HG02938 (cell line): ENCODE results near the gene DGKI.

ENCODE experiments used
- ATAC-seq: cut with Tn5 transposase; IDR thresholded peaks from one replicate; pipeline ENCODE4 v1.9.1; 2021; ENCODE audit warnings: mild to moderate bottlenecking, moderate library complexity; ENCODE audit not compliant: unreplicated experiment

The DGKI gene

DNA sequence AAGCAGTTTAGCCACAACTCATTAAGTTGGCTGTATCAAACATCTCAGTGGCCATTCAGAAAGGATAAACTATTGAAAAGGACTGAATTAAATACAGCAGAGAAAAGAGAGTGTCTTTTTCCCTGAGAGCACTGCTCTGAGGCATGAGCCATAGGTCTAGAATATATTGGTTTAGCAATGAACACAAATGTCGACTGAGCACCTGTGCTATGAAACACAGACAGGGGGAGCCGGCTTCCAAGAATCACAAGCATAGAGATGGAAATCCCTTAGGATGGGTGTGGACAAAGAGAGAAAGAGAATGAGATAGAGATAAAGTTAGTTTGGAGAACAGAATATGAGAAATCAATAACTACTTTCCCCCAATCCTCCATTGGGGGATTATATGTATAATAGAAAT is 54.8 kb downstream of the DGKI start:
- ATAC-seq = no peak

DNA sequence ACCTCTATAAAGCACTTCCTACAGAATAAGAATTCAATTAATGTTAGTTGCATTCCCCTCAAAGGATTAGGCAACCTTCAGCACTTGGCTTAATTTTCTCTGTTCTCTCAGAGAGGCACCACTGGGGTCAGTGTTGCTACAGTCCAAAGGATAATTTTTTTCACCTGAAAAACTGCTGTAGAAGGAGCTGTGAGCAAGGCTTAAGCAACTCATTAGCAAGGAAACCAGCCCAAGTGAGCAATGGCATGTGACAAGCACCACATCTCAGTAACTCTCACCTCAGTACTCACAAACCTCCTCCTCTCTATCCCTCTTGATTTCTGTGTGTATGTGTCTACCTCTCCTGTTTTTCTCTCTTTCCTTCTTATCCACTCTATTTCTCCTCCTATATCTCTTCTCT is 55.9 kb downstream of the DGKI start:
- ATAC-seq = no peak

DNA sequence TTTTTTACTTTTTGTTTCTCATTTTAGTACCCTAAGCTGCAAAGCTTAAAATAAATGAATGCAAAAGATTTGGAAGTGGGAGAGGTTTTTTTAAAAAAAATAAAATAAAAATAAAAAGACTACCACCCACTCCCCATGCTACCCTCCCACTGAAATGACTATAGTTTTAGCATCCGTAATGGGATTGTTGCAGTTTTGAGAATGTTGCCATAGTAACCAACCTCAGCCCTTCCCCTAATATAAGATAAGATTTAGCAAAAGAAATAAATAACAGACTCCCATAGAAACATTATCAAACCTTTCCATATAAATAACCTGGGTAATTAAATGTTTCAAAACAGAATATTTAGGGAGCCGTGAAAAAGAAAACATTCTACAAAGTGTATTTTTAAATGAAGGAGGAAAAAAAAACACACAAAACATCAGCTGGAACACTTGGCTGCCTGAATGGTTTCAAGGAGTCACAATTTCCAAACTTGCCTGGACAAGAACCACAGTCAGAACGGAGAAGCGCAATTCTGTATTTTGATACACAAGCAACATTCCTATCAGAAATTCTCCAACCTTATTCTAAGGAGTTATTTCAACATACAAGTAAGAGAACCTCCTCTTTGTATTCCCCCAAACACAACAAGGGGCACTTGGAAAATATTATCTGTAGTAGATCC is 57.4 kb downstream of the DGKI start:
- ATAC-seq = no peak

DNA sequence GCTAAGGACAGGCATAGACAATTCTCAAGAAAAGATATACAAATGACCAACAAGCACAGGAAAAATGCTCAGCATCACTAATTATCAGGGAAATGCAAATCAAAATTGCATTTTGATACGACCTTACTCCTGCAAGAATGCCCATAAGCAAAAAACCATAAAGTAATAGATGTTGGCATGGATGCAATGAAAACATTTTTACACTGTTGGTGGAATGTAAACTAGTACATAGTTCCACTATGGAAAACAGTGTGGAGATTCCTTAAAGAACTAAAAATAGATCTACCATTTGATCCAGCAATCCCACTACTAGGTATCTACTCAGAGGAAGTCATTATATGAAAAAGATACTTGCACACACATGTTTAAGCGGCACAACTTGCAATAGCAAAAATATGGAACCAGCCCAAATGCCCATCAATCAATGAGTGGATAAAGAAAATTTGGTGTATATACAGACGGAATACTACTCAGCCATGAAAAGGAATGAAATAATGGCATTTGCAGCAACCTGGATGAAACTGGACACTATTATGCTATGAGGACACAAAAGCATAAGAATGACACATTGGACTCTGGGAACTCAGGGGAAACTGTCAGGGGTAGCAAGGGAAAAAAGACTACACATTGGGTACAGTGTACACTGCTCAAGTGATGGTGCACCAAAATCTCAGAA is 59.3 kb downstream of the DGKI start:
- no peak for ATAC-seq

DNA sequence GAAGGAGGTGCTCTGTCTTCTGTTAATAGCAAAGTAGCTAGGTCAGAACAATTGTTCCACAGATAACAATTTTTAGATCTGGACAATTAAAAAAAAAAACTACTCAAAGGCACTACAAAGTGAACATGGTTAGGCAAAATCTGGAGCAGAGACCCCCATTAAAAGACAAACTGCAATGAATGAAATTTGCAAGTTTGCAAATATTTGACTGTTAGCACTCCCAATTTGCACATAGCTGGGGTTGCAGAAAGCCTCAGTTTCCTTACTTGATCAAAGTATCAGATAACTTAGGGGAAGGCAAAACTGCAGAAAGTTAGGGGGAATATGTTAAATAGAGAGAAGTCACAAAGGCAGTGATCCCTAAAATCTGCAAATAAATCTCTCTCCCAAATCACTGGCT is 68.3 kb downstream of the DGKI start:
- ATAC-seq = no peak

DNA sequence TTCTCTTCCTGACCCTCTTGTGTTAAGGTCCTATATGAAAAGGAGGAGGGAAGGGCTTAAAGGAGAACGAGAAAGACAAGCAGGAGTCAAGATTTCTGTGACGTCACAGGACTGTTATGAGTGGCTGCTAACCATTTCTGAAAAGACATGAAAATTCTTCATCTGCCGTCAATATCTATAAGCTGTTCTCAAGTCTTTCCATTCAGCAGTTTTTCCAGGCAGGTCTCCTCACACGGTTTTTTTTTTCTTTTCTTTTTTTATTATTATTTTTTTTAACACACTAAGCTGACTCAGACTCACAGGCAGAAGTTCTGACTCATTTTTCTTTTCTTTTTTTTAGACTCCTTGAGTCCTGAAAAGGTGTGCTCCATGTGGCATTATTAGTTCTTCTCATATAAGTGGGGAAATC is 72.0 kb downstream of the DGKI start:
- ATAC-seq = no peak

DNA sequence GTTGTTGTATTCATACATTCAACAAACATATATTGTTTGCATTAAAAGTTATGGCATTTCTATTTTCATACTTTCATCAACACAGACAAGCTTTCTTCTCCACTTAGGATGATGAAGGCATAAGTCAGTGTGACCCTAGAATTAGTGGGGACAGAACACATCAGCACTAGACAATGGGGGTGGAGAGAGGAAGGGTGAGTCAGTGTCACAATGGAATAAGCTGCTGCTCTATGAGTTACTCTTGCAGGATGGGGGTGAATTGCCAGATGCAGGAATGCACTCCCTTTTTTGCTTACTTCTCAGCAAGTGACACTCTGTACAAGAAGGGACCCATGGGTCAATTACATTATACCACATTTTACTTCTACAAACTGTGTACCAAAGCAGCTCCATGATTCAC is 74.0 kb downstream of the DGKI start:
- ATAC-seq = no peak

DNA sequence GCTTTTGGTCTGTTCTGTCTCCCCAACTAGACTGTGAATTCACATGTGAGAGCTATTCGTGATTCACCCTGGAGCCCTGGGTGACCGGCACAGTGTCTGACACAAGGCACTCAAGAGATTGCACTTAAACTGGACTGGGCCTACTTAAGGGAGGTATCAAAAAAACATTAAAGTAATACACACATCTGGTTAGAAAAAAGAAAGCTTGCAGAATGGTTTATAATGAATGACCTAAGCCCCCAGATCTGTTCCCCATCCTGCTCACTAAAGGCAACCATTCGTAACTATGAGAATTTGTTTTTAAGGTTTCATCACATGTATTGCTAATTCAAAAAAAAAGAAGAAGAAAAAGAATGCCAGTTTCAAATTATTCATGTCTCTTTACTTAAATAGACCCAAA is 74.5 kb downstream of the DGKI start:
- ATAC-seq = no peak

DNA sequence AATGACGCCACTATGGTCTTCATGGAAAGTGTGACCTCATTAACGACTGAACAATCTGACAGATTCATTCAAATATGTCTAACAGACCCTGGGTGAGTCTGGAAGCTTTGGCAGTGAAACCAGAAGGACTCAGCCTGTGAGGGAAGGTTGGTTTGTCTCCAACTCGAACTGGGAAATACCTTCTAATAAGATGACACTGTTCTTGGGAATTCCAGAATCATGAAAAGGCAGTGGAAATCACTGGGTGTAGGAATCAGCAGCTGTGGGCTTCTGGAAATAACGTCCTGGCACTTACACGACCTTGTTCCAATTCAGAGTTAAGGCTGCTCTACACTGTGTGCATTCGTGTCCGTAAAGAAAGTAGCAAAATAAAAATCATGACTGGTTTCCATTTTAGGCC is 75.1 kb downstream of the DGKI start:
- no peak for ATAC-seq

DNA sequence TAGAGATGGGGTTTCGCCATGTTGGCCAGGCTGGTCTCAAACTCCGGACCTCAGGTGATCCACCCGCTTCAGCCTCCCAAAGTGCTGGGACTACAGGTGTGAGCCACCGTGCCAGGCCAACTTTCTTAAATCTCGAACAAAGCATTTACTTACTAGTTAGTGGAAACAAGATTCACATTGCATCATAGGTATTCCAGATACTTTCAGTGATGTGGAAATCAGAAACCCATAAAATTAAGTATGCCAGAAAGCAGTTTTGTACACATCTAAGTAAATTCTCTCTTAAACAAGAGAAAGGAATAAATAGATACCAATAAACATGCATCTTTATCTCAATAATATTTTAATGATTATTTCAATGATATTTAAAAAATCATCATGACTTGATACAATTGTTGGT is 75.5 kb downstream of the DGKI start:
- no peak for ATAC-seq

DNA sequence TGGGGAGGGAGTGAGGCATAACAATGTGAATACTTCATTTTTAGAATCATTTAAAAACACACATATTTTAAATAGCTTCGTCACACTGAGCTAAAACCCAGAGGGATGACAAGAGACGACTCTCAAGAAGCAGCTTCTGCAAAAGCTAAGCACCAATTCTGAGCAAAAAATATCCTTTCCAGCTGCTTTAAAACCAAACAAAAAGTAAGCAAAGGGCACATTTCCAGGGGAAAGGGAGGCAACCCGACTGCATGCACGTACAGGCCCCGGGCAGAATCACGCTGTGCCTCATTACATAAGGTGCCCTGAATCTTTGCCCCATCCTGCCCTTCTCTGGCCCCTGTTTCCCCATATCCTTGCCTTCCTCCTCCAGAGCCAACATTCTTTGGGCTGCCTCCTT is 78.4 kb downstream of the DGKI start:
- no peak for ATAC-seq

DNA sequence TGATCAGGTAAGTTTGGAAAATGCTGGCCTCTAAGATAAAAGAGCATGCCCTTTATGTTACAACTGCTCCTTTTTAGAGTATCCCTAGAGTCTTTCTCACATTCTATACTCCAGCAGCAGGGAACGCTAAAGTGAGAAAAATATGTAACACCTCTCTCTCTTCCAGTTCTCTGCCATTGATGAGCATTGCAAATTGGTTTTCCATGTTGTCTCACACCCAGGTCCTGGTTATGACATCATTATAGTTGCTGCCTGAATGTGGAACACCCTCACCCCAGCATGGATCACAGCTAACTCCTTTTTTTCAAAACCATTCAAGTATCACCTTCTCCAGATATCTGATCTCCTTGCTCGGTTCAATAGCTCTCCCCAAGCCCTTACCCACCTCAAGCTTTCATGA is 84.4 kb downstream of the DGKI start:
- ATAC-seq = no peak

DNA sequence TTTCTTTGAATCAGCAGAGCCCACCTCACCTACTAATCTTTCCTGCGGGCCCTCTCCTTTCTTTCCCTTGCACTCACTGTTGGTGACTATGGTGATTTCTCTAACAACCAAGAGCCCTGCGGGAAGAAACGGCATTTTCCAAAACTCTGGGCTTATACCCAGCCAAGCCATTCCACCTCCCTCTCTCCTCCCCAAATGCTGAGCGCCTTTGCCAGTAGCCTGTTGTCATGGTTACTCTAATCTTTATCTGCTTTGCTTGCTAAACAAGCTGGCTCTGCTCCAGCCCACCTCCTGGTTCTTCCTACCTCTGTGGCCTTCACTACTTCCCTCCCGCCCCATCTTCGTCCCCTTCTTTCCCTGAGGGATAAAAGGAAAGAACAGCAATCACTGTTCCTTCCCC is 86.7 kb downstream of the DGKI start:
- no peak for ATAC-seq

DNA sequence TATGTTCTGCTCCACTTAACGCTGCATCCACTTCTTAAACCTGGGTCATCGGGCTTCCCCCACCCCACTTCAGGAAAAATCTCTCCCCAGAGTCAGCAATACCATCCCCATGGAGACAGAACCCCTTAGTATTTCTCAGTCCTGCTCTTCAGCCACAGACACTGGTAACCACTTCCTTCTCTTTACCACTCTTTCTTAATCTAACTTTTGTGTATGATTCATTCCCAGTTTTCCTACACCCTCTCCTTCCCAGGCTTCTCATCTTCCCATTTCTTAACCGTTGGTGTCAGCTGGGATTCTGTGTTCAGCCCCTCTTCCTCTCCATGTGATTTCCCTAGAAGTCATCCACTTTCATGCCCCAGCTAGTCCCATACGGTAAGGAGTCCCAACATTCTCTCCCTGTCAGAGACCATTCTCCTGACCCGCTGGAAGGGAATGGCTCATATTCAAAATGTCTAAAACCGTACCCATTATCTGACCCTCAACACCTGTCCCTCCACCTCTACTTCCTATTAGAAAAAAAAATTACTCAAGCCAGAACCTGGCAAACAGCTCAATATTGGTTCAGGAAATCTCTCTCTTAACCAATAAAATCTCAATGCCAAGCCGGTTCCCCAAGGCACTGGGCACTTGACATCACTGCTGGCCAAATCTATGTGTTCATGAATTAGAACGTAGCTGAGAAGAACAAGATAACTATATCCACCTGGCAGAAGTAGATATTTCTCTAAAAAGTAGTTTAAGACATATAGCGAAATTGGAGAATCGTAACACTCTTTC is 89.4 kb downstream of the DGKI start:
- no peak for ATAC-seq

DNA sequence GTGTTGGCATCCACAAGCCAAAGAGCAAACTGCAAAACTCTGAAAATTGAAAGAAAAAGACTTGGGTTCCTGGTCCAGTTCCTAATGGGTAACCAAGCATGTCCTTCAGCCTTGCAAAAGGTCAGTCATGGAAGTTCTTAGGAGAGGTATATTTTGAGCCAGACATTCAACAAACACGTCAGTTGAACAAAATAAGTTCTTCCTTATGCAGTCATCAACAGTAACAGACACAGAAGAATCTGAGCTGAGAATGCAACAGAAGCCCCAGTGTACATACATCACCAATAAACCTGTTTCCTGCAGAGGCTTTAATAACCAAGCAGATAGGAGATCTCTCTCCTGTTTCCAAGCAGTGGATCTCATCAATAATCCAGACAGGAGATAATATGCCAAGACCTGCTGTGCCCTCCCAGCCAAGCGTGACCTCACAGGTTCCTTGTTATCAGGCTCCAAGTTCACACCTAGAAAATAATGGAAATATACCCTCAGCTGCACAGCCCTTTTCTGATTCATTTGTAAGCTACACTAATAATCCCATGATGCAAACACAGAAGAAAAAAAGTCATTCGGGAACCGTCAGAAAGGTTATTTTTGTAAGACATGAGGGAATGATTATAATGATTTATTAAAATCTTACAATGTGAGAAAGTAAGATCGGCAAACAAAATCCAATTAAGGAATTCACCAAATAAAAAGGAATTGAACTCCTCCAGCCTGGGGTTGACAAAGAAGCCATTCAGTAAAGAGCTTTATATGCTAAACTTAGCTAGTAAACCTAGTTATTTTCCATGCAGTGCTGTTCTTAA is 90.7 kb downstream of the DGKI start:
- no peak for ATAC-seq

DNA sequence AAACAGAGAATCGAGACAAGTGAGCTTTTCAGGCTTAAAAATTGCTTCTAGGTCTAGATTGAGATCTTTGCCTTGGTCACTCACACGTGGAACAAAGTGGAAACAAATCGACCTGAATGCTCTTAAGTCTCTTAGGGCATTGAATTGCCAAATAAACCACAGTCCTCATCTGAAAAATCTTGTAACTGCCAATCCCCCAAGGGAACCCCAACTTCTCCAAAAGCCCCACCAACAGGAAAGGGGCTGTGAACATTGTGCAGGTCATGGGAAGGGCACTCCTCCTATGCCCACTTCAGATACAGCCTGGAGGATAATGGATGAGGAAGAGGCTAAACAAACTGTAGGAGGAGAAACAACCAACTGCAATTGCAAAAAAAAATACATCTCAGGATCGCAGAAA is 91.3 kb downstream of the DGKI start:
- no peak for ATAC-seq

DNA sequence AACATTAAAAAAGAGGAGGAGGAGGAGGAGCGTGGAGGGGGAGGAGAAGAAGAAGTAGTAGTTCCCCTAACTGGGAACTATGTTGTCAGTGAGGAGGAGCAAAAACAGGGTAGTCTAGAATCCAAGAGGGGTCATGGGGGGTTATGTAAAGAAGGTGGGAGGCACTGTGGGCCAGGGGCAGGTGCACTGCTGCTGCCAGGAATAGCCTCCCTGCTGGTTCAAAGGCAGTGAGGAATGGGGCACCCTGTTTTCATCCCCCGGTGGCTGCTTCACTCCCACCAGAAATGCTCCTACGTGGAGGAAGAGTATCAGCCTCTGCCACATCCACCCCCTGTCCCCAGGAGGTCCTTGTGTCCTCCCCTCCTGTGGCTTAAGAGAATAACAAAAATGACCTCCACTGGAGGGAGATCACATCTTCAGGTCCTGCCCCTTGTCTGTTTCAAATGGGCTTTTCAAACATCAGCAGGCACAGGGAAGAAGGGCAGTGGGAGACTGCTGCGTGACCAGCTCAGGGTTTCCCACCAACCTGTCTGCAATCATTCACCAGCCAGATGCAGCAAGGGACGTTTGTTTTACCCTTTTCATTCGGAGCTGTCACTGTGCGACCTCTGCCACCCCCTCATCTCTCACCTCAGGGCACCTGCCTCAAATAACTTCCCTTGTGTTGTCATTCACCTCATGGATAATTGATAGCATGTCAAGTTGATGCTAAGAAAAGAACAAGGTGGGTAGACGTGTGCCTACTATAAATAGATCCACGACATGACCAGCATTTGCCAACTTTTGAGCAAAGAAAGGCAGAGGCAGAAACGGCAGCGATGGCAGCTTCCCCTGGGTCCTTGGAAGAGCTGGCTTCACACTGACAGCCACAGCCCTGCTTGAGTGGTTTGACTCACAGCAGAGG is 92.6 kb downstream of the DGKI start:
- ATAC-seq = no peak

DNA sequence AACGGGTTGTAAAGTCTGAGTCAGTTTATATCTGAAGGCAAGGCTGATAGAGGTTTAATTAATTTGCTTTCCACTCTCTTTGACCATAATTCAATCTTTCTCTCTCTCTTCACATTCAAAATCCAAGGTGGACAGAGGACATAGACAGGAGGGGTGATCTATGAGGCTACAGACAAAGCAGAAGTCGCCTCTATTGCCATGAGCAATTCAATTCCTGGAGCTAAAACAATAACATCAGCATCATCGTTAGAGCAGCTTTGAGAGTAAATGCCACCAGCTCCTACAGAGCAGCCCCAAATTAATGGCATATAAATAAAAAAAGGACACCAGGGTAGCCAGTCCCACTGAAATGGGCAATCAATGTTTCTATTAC is 93.2 kb downstream of the DGKI start:
- ATAC-seq = no peak

DNA sequence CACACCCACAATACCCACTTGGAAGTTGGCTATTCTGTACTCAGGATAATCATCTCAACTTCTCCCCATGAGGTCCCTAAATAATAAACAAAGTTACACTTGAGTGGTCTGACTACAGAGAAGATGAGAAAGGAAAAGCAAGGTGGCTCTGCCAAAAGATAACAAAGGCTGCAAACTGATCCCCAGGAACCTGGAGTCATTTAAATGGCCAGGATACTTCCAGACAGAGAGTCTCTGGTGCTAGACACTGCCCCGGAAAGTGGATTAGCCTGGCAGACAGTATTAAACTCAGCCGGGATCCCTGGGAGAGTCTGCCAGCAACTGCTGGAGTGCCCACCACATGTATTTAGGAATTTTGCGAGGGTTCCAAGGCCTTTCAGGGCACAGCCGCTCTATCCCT is 93.7 kb downstream of the DGKI start:
- ATAC-seq = no peak

DNA sequence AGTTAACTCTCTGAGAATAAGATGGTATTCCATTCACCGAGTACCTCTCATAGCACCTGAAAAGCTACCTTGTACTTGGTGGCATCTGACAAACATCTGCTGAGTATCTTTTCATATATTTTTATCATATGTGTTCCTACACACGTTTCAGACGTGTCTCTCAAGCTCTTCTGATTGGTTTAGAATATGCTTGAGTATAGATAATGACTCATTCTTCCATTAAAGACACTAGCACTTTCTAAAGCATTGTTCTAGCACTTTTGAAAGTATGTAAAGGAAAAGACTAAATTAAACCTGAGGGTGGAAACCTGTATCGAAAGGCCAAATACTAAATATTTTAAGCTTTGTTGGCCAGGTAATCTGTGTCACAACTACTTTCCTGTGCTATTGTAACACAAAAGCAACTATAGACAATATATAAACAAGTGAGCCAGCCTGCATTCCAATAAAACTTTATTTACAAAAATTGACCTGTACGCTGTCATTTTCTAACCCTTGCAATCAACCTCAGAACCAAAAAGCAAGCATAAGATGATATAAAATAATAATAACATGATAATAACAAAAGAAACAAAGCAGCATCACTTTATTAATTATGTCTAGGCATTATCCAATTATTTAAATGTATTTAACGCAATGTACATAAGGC is 95.3 kb downstream of the DGKI start:
- no peak for ATAC-seq
